GM12878 (cell line): ENCODE data around the gene LTBP4.

ENCODE experiments used
- EP300 ChIP-seq, 2 experiments: fragments of 150-350 bp in 1 of 2; IDR thresholded peaks; 2 replicates each; pipeline ENCODE4 v1.6.1; 2011 to 2012; ENCODE audit warnings: low read depth in 2 of 2, low read length in 2 of 2, borderline replicate concordance in 1 of 2, improper control_type of control experiment in 1 of 2, inconsistent platforms in 1 of 2; ENCODE audit not compliant: control insufficient read depth in 1 of 2
- PKNOX1 ChIP-seq: fragments of 450-650 bp; IDR thresholded peaks from 2 replicates; pipeline ENCODE4 v1.6.1; 2016; ENCODE audit warnings: mild to moderate bottlenecking
- TF ChIP-seq, protein P1 (sequence below), 3 experiments: IDR thresholded peaks in 2 of 3; conservative IDR thresholded peaks in 1 of 3; 2 replicates each; pipeline ENCODE4 v1.5.1; 2011; ENCODE audit warnings: low read depth in 3 of 3, low read length in 3 of 3, mild to moderate bottlenecking in 3 of 3, control low read depth in 2 of 3, moderate library complexity in 2 of 3, inconsistent platforms in 1 of 3, mixed read lengths in 1 of 3; ENCODE audit not compliant: control insufficient read depth in 2 of 3, insufficient read depth in 1 of 3; ENCODE audit errors: extremely low read depth in 1 of 3
- TF ChIP-seq, protein P2 (sequence below): IDR thresholded peaks from 2 replicates; pipeline ENCODE4 v1.6.1; 2012; ENCODE audit warnings: low read length, inconsistent platforms

- TF ChIP-seq, protein P1, sequence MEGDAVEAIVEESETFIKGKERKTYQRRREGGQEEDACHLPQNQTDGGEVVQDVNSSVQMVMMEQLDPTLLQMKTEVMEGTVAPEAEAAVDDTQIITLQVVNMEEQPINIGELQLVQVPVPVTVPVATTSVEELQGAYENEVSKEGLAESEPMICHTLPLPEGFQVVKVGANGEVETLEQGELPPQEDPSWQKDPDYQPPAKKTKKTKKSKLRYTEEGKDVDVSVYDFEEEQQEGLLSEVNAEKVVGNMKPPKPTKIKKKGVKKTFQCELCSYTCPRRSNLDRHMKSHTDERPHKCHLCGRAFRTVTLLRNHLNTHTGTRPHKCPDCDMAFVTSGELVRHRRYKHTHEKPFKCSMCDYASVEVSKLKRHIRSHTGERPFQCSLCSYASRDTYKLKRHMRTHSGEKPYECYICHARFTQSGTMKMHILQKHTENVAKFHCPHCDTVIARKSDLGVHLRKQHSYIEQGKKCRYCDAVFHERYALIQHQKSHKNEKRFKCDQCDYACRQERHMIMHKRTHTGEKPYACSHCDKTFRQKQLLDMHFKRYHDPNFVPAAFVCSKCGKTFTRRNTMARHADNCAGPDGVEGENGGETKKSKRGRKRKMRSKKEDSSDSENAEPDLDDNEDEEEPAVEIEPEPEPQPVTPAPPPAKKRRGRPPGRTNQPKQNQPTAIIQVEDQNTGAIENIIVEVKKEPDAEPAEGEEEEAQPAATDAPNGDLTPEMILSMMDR (IDR thresholded peaks at IDR 0.05 in 2 of 3, conservative IDR thresholded peaks at IDR 0.05 in 1 of 3; ENCODE audit: control insufficient read depth in 2 of 3, extremely low read depth in 1 of 3, insufficient read depth in 1 of 3, low read depth in 3 of 3, low read length in 3 of 3), result no peak
- TF ChIP-seq PKNOX1, result no peak
- TF ChIP-seq, protein P2, sequence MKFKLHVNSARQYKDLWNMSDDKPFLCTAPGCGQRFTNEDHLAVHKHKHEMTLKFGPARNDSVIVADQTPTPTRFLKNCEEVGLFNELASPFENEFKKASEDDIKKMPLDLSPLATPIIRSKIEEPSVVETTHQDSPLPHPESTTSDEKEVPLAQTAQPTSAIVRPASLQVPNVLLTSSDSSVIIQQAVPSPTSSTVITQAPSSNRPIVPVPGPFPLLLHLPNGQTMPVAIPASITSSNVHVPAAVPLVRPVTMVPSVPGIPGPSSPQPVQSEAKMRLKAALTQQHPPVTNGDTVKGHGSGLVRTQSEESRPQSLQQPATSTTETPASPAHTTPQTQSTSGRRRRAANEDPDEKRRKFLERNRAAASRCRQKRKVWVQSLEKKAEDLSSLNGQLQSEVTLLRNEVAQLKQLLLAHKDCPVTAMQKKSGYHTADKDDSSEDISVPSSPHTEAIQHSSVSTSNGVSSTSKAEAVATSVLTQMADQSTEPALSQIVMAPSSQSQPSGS, result no peak
- TF ChIP-seq EP300 (IDR thresholded peaks at IDR 0.05; ENCODE audit: borderline replicate concordance in 1 of 2, control insufficient read depth in 1 of 2, low read depth in 2 of 2, low read length in 2 of 2), result no peak
These were observed 9.4 kb downstream of the LTBP4 start for GRCh38 chr19:40610396-40611064.
